ENCODE results near the gene TBL1X. TPM values are rescaled to one million over a fixed set of nuclear protein-coding genes. Genes with fewer than 3 reads are reported as not detected.

TBL1X gene
- total and polyA plus RNA-seq, 4 donors: 2.3 to 21.7 (median 13.3) TPM

- no peak for ATAC-seq (ENCODE audit: insufficient read depth, low FRiP score)
- Histone ChIP-seq H3K9me3 (ENCODE audit: control insufficient read depth in 4 of 4, insufficient read depth in 3 of 4, low read length in 3 of 4) (peaks cover 0 to 3% (median 0%) of the 10 kb centered on the region in 4 donors), H3K27me3 (ENCODE audit: control insufficient read depth in 3 of 3, insufficient read depth in 3 of 3, low read length in 2 of 3) (peaks cover 0 to 3% (median 0%) of the 10 kb centered on the region in 3 donors), H3K9ac (ENCODE audit: insufficient read depth in 1 of 2, low read length in 2 of 2) (no peak overlapping the region), H3K36me3 (ENCODE audit: control insufficient read depth in 4 of 4, insufficient read depth in 4 of 4, low read length in 4 of 4) (no peaks in the 10 kb centered on the region), H3K4me3 (no peak overlapping the region), H3K4me1 (ENCODE audit: control insufficient read depth in 5 of 5, insufficient read depth in 5 of 5, low read length in 5 of 5) (peaks cover 0 to 6% (median 0%) of the 10 kb centered on the region in 5 donors), H3K27ac (ENCODE audit: low read depth in 1 of 2, low read length in 1 of 2) (no peak overlapping the region)
- no peak for TF ChIP-seq CTCF (IDR thresholded peaks at IDR 0.05; ENCODE audit: control extremely low read depth, extremely low read depth)
- WGBS, 2 donors: 61 to 66% methylated on average over 1 of the region's 1 CpG
- DNase-seq: no peak
Observed at GRCh38 chrX:9436812-9437211, 28.0 kb upstream of the TBL1X start.

GRCh38 chrX:9438933-9439494 lies 25.8 kb upstream of the TBL1X start:
- Histone ChIP-seq H3K9me3 (ENCODE audit: control insufficient read depth in 4 of 4, insufficient read depth in 3 of 4, low read length in 3 of 4) (peaks cover 0 to 6% (median 0%) of the 10 kb centered on the region in 4 donors), H3K36me3 (ENCODE audit: control insufficient read depth in 4 of 4, insufficient read depth in 4 of 4, low read length in 4 of 4) (no peaks in the 10 kb centered on the region), H3K27ac (ENCODE audit: low read depth in 1 of 2, low read length in 1 of 2) (no peak overlapping the region), H3K27me3 (ENCODE audit: control insufficient read depth in 3 of 3, insufficient read depth in 3 of 3, low read length in 2 of 3) (peaks cover 0 to 7% (median 0%) of the 10 kb centered on the region in 3 donors), H3K4me3 (no peak overlapping the region), H3K9ac (ENCODE audit: insufficient read depth in 1 of 2, low read length in 2 of 2) (no peak overlapping the region), H3K4me1 (ENCODE audit: control insufficient read depth in 5 of 5, insufficient read depth in 5 of 5, low read length in 5 of 5) (peaks cover 0 to 6% (median 0%) of the 10 kb centered on the region in 5 donors)
- TF ChIP-seq CTCF (IDR thresholded peaks at IDR 0.05; ENCODE audit: control extremely low read depth, extremely low read depth): no peak
- 85 to 93% methylated on average over 3 of the region's 3 CpGs for WGBS, 2 donors
- ATAC-seq (ENCODE audit: insufficient read depth, low FRiP score) (no peak), DNase-seq (no peak)

- H3K36me3 ChIP-seq (ENCODE audit: control insufficient read depth in 4 of 4, insufficient read depth in 4 of 4, low read length in 4 of 4): no peaks in the 10 kb centered on the region
- H3K27ac ChIP-seq (ENCODE audit: low read depth in 1 of 2, low read length in 1 of 2): no peak overlapping the region
- peaks cover 0 to 6% (median 0%) of the 10 kb centered on the region in 4 donors for H3K9me3 ChIP-seq (ENCODE audit: control insufficient read depth in 4 of 4, insufficient read depth in 3 of 4, low read length in 3 of 4)
- no peak overlapping the region for H3K4me3 ChIP-seq
- WGBS, 2 donors: 68% methylated on average over 3 of the region's 3 CpGs
- peaks cover 0 to 6% (median 0%) of the 10 kb centered on the region in 5 donors for H3K4me1 ChIP-seq (ENCODE audit: control insufficient read depth in 5 of 5, insufficient read depth in 5 of 5, low read length in 5 of 5)
- ATAC-seq (ENCODE audit: insufficient read depth, low FRiP score) (no peak), DNase-seq (no peak)
- TF ChIP-seq CTCF (IDR thresholded peaks at IDR 0.05; ENCODE audit: control extremely low read depth, extremely low read depth): no peak
- peaks cover 0 to 7% (median 0%) of the 10 kb centered on the region in 3 donors for H3K27me3 ChIP-seq (ENCODE audit: control insufficient read depth in 3 of 3, insufficient read depth in 3 of 3, low read length in 2 of 3)
- H3K9ac ChIP-seq (ENCODE audit: insufficient read depth in 1 of 2, low read length in 2 of 2): no peak overlapping the region
Observed at GRCh38 chrX:9440116-9440844, 24.6 kb upstream of the TBL1X start.
